GM10266 (cell line): Measurements from ENCODE around the gene LPP.

Experiments used
- DNase-seq: peaks from one replicate; pipeline ENCODE4 v3.0.0; 2012; ENCODE audit errors: extremely low spot score
- TF ChIP-seq, protein P1 (sequence below): IDR thresholded peaks from 2 replicates; pipeline ENCODE4 v1.5.1; 2012; ENCODE audit warnings: mild to moderate bottlenecking, low read depth; ENCODE audit not compliant: control insufficient read depth, insufficient read depth; ENCODE audit errors: missing control alignments

LPP gene

DNA sequence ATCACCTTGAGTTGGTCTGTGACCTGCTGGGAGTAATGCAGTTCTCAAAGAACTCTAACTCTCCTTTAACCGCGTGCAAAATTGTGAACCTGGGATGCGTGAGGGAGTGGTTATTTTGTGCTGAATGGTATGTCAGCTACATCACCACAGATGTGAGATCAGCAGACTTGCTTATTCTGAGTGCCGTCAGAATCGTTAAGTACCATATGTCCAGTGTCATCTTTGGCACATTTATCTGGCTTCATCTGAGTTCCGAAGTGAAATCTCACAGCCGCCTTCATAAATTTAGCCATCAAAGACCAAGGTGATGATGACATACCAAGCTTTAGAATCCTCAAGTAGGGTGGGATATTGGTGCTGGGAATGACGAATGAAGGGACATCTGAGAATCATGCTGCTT is 670.6 kb downstream of the LPP start:
- DNase-seq = no peak
- TF ChIP-seq, protein P1, sequence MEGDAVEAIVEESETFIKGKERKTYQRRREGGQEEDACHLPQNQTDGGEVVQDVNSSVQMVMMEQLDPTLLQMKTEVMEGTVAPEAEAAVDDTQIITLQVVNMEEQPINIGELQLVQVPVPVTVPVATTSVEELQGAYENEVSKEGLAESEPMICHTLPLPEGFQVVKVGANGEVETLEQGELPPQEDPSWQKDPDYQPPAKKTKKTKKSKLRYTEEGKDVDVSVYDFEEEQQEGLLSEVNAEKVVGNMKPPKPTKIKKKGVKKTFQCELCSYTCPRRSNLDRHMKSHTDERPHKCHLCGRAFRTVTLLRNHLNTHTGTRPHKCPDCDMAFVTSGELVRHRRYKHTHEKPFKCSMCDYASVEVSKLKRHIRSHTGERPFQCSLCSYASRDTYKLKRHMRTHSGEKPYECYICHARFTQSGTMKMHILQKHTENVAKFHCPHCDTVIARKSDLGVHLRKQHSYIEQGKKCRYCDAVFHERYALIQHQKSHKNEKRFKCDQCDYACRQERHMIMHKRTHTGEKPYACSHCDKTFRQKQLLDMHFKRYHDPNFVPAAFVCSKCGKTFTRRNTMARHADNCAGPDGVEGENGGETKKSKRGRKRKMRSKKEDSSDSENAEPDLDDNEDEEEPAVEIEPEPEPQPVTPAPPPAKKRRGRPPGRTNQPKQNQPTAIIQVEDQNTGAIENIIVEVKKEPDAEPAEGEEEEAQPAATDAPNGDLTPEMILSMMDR = no peak

DNA sequence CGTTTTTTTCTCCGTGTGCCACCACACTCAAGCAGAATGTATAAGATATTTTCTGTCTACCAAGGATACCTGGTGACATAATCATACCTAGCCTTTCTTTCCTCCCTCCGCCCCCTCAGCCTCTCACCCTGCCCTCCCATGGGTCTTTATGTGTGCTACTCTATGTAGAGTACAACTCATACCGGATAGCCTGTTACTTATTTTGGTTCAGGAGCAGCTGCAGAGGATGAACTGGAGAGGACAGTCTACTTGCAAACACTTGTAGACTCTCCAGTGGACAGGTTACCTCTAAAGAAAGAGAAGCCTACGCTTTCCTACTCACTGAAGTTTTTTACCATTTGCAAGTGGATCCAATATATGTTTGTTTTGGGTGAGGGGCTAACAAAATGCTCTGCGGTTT is 671.9 kb downstream of the LPP start:
- no peak for DNase-seq
- TF ChIP-seq, protein P1 = no peak

DNA sequence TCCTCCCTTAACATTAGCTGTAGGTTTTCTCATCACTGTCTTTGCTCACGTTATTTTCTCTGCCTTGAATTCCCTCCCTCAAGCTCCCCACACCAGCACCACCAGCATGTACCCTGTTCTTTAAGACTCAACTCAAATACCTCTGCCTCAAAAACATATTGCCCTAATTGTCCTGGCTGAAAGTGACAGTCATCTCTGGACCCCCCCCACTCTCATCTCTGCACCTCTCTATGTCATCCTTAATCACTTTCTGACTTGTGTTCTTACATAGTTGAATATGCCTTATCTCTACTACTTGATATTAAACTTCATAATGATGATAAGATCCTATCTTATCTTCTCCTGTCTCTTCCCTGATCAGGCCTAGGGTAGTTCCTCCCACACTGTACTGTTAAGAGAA is 672.6 kb downstream of the LPP start:
- DNase-seq = no peak
- TF ChIP-seq, protein P1 = no peak

DNA sequence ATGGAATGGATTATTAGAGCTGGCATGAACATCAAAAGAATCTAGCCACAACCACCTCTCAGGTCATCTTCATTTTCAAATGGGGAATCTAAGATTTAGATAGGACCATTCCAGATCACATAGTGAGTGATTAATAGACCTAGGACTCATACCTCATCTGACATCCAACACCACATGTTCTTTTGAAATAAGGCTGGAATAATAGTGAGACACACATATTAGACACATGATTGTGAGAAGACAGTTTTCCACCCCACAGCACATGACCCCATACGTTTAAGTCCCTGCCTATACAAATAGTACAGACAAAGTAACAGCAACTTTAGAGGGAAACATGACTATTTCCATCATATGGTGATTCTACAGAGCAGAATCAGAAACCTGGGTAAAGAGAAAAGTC is 673.1 kb downstream of the LPP start:
- TF ChIP-seq, protein P1 = no peak

DNA sequence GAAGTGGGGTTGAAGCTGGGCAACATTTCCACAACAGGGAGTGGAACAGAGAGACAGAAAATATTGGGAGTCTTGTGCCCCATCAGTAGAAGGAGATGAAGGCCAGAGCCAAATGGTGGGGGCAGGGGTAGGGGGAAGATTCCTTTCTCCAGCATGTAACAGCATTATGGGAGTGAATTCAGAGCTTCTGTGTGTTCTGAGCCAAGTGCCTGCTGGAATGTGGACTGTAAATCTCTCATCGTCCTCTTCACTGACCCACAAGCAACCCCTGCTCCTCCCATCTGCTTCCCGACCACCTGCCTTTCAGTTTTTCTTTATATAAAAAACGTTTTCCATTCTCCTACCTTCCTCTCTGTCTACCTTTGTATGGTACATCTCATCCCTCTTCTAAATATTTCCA is 673.6 kb downstream of the LPP start:
- TF ChIP-seq, protein P1 = no peak
- DNase-seq = no peak

More for the DNA sequence above, 673.1 kb downstream of the LPP start:
- no peak for DNase-seq

DNA sequence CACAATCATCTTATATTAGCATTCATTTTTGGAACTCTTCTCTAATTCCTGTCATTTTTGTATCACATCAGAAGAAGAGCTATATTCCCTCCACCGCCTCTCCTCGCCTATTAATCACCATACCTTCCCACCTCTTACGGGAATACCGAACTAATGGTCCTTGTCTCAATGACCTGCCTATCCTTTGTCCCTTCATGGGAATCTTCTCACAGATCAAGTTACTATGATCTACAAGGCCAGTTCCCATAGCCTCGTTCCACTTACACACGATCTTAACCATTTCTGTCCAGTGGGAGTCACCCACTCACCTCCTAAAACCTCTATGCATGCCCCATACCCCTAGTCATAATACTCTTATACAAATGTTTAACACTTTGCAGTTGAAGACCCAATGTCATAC is 675.2 kb downstream of the LPP start:
- no peak for DNase-seq

DNA sequence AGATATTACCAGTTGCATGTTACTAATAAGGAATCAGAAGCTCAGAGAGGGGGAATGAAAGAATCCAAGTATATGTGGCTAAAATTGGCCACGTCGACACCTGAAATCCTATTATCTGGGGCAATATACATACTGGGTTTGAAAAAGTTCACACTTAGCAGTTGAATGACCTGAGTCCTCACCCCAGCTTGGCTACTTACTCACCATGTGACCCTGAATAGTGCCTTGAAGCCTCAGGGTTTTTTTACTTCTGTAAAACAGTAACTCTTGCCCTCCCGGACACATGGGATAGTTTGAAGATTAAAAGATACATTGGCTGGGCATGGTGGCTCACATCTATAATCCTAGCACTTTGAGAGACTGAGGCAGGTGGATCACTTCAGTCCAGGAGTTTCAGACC is 675.6 kb downstream of the LPP start:
- TF ChIP-seq, protein P1 = no peak
- DNase-seq = no peak

More for the DNA sequence above, 675.2 kb downstream of the LPP start:
- TF ChIP-seq, protein P1 = no peak
